Jurkat, Clone E6-1 (cell line): ENCODE measurements around the gene FLCN.

Source experiments
- DNase-seq: peaks from one replicate; pipeline ENCODE4 v3.0.0-alpha.2; 2011; ENCODE audit warnings: low read depth, low spot score
- H3K4me3 ChIP-seq: 2 replicates; pipeline ENCODE4 v1.5.1; 2011; ENCODE audit warnings: mild to moderate bottlenecking, low read length, control low read depth, moderate library complexity

Gene FLCN

GRCh38 chr17:17241656-17242055 lies 4.7 kb upstream of the FLCN start:
- no peak for DNase-seq
- no peak overlapping the region for H3K4me3 ChIP-seq

DNA sequence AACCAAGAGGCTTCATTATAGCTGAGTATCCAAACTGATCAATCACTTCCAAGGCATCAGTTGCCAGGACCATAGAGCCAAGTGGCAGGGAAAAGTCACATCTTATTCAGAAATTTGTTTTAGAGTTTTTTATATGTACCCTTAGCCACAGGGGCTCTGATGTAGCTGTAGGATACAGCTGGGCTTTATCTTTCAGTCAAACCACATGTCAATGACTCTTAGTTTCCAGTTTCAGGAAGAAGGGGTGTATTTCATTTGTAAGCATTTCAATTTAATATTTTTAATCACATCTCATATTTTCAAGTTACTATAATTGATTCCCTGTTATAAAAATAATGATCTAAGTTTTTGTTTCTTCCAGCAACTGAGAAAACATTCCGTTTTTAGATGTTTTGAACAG lies 2.9 kb upstream of the FLCN start:
- no peak overlapping the region for H3K4me3 ChIP-seq
- DNase-seq: peak; percentile 18

DNA sequence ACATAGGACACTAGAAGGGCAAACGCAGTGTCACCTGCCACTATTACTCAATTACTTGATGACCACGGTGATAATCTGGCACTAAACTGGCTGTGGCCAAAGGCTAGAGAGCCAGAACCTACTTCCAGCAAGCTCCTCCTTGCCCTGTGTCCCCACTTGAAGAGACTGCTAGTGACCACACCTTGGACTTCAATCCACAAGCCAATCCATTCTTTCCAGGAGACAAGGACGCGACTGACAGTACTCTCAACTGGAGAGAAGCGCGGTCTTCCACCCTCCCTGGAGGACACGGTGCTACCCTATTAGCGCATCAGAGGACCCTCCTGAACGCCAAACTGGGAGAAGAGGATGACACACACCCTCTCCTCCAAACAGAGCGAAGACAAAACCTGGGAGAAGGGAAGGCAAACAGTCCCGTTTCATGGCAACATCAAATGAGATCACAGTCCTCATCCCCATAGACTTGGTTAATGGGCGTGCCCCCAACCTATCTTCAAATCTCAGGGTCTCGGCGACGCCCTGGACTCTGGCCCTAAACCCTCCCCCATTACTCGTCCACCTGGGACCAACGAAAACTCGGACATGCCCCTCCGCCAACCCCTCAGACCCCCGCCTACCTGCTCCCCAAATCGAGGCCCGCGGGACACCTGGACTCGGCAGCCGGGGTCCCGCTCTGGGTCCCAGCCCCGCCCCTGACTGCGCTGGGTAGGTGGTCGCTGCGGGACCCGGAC lies 508 bp downstream of the FLCN start:
- H3K4me3 ChIP-seq: peak overlapping the region; percentile 85
- no peak for DNase-seq

DNA sequence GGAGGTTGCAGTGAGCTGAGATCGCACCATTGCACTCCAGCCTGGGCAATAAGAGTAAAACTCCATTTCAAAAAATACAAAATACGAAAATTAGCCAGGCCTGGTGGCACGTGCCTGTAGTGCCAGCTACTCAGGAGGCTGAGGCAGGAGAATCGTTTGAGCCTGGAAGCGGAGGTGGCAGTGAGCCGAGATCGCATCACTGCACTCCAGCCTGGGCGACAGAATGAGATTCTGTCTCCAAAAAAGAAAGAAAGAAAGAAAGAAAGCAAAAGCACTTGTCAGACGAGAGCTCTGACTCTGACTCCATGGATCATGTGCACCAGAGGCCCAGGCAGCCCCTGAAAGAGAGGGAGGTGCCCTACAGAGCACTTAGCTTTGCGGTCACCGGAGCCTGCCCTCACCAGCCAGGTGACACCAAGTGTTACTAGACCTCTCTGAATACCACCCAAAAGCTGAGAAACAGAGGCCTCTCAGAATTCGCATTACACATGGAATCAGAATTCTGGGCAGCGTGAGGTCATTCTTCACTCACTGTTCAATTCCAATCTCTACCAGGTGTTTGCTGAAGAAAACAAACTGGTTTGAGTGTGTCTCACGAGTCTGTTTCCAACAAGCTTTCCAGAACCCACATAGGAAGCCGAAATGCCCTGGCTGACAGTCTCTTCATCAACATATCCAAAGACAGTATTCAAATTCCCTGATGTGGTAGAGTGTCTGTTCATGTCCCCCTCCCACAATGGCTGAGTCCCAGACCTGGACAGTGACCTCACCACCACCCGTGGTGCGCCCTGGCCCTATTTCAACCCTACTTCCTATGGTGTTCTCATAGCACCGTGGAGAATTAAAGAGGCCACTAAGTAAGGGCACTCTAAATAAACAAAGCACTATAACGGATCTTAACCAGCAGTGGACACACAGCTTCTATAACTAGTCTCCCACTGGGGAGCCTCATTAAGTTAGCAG lies 1.5 kb downstream of the FLCN start:
- DNase-seq: no peak
- peak overlapping the region; percentile 85 for H3K4me3 ChIP-seq

- no peak overlapping the region for H3K4me3 ChIP-seq
- no peak for DNase-seq
Observed at GRCh38 chr17:17232303-17232621, 4.7 kb downstream of the FLCN start.

DNA sequence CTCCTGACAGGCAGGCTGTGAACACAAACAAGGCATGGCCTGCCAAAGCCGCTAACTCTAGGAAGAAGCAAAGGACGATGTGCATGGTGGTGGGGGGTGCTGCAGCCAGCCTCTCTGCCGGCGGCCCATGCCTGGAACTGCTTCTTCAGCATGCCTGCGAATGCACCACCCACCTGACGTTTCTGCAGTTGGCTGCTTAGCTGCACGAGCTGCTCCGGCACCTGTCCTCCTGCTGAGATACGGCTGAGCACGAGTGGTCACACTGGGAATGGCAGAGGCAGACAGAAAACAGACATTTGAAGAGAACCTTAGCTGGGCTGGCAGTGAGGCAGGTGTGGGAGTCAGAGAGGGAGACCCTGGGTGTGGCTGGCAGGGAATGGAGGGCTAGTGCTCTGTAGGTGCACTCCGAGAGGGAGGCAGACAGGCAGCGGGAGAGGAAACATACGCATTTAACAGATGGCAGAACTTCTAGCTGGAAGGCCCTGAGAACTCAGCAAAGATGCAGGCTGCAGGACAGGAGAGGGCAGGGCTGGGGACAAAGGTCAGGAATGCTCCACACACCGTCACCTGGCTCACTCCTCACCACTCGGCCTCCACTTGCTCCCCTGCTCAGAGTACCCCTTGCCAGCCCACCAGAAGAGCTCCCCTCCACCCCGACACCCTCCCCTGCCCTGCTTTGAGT lies 5.2 kb downstream of the FLCN start:
- DNase-seq: no peak
- no peak overlapping the region for H3K4me3 ChIP-seq

DNA sequence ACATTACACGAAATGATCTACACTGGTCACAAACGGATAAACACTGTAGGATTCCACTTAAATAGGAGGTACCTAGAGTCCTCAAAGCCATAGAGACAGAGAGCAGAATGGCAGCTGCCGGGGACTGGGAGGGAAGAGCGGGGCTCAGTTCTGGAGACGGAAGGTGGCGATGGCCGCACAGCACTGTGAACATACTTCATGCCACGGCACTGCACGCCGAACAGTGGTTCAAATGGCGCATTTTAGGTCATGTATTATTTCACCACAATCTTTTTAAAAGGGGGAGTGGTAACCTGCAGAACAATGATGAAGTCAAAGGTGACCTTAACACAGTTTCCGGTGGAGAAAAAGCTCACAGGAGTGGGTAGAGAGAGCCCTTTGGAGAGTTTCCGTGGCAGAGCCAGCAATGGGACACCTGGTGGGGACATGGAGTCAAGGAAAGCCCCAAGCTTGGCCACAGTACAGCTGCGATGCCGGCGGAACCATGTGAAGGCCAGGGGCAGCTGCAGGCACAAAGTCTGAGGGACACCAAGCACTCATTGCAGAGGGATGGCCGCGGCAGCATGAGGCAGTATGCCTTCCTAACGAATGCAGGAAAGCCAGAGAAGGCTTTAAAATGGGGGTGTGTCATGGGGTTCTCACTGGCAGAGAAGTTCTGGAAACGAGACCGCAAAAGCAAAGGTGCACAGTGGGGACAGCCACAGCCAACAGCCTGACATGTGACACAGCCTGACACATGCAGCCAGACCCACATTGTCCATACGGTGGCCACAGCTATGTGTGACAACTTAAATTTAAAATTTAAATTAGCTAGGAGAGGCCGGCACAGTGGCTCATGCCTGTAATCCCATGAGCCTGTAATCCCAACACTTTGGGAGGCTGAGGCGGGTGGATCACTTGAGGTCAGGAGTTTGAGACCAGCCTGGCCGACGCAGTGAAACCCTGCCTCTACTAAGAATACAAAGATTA lies 7.3 kb downstream of the FLCN start:
- no peak for DNase-seq
- no peak overlapping the region for H3K4me3 ChIP-seq

DNA sequence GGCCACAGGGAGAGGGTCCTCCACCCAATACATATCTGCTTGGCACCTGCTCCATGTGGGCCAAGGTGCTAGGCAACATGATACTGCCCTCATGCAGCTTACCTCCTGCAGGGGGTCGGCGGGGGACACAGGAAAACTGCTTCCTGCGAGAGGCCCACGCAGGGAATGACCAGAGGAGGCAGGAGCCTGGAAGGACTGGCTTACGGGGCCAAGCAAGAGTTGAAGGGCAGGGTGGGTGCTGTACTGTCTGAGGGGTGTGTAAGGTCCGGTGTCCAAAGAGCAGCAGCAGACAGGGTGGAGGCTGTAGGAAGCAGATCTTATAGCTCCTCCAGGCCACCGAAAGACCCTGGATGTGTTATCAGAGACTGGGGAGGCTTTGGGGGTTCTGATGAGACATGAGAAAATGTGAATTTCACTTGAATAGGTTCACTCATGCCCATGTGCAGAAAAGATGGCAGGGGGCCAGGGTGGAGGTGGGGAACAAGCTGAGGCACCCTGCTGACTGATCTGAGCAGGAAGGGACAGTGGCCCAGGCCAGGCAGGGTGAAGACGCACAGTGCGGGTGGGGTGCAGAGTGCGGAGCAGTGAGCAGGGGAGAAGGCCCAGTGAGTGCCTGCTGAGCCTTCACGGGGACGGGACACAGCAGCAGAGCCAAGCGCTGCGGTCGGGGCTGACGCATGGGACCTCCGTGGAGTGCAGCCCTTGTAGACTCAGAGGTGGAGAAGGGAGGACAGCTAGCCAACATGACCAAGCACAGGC lies 8.3 kb downstream of the FLCN start:
- no peak overlapping the region for H3K4me3 ChIP-seq
- DNase-seq: no peak

DNA sequence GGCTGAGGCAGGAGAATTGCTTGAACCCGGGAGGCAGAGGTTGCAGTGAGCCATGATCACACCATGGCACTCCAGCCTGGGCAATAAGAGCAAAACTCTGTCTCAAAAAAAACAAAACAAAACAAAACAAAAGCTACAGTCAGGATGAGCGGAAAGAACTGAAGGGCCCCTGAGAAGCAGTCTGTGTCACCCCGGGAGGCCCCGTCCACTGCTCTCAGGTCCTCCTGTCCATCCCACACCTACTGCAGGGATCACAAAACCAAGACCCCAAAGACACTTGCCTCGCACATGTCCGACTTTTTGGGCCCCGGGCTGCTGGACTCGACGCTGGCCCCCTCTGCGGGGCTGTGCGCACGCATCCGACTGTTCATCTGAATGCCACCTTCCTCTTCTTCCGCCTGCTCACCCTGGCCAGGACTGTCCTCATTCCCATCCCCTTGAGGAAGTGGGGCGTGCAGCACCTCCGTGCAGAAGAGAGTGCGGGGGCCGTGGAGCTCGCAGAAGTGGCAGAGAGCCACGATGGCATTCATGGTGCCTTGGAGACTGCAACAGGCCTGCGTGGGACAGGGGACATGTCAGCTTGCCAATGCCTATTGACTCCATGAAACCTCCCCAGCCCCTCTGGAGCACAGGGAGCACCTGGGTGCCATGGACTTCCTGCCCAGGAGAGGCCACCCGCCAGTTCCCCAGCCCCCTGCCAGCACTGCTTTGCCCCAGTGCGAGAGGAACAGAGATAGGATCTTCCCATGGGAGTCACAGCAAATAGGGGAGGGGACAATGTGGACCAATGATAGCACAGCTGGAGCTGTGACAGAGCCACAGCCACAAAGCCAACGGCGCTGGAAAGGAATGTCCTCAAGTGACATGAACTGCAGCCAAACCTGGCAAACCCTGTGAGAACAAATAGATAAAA lies 9.1 kb downstream of the FLCN start:
- DNase-seq: no peak

GRCh38 chr17:17226451-17227265 lies 10.3 kb downstream of the FLCN start:
- no peak for DNase-seq
- H3K4me3 ChIP-seq: no peak overlapping the region

More for the DNA sequence above, 9.1 kb downstream of the FLCN start:
- no peak overlapping the region for H3K4me3 ChIP-seq

DNA sequence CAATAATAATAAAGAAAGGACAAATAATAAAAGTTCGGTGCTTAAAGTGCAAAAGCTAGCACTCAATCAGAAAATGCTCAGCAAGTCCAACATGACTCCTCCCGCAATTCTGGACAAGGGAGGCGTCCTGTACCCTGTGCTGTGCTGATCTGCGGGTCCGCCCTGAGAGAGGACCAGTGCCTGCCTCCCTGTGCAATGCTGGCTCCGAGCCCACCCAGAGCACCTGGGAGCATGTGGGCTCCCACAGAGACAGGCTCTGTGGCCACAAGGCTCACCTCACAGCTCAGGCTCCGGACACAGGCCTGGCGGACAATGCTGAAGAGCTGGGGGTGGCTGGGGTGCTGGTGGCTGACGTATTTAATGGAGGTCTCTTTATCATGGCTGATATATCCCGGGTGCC lies 11.1 kb downstream of the FLCN start:
- DNase-seq: no peak

DNA sequence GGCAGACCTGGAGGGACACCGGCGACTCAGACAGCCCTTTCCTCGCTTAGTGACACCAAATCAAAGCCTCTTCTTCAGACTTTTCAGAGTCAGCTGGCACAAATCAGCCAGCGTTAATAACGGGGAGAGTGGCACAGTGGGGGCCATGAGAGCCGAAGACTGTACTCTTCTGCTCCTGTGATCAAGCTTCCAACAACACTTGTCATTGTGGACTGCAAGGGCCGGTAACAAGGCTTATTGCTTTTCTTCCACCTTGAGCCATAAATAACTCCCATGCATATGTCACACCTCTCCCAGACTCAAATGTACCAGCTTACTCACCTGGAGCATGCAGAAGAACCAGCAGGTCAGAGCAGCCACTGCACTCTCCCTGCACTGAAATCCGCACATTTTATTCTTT lies 12.8 kb downstream of the FLCN start:
- no peak for DNase-seq
- H3K4me3 ChIP-seq: no peak overlapping the region

More for the DNA sequence above, 11.1 kb downstream of the FLCN start:
- no peak overlapping the region for H3K4me3 ChIP-seq

- H3K4me3 ChIP-seq: no peak overlapping the region
- no peak for DNase-seq
Observed at GRCh38 chr17:17223736-17224135, 13.2 kb downstream of the FLCN start.

GRCh38 chr17:17221329-17221728 lies 15.6 kb downstream of the FLCN start:
- no peak overlapping the region for H3K4me3 ChIP-seq
- DNase-seq: no peak

DNA sequence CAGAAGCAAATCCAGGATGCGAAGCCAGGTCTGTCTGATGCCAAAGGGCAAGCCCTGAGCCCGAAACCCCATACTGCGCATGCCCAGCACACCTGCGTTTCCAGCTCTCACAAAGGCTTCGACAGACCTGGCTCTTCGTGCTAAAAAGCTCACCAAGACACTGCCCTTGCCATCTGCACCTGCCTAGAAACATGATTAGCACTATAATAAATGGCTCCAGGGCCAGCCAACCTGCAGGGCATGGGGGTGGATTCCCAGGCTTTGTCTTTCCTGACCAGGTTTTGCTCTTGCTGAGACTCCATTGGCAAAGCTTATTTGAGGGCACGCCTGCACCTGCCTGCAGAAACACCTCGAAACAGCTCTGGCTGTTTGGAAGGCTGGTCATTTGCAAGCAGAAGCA lies 16.4 kb downstream of the FLCN start:
- no peak for DNase-seq
- no peak overlapping the region for H3K4me3 ChIP-seq

GRCh38 chr17:17217995-17218394 lies 19.0 kb downstream of the FLCN start:
- H3K4me3 ChIP-seq: no peak overlapping the region
- no peak for DNase-seq
